Activated CD4-positive, CD25-positive, alpha-beta regulatory T cell (primary cell): ENCODE results near the gene EIF4E2.
"Not testable (repeated sequence)": the region's sequence is repeated elsewhere in the genome, so short reads cannot be mapped to it uniquely, and the experiment has no call there.

ENCODE experiments used
- DNase-seq, 4 experiments: peaks; one replicate each; lab custom pipeline; 2025; lab: John Stamatoyannopoulos, UW

Gene EIF4E2

DNA sequence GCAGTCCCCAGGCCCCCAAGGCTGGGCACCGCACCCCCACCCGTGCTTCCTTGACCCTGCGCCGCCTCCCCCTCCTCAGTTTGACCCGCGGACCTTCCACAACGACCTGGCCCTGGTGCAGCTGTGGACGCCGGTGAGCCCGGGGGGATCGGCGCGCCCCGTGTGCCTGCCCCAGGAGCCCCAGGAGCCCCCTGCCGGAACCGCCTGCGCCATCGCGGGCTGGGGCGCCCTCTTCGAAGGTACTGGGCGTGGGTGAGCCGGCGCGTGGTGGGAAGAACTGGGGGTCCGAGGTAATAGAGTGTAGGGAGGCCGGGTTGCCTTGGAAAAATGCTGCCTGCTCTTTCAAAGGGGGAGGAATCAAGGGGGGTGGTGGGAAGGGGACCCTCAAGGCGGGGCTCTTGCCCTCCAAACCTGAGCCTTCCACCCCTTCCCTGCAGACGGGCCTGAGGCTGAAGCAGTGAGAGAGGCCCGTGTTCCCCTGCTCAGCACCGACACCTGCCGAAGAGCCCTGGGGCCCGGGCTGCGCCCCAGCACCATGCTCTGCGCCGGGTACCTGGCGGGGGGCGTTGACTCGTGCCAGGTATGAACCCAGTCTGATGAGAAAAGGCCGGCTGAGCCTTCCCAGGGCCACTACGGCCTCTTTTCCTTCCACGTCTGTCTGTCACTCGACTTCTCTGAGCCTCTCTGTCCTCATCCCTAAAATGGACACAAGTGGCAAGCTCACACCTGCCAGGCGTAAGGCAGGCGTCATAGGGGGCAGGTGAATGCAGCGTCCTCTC, 27.7 kb upstream of the EIF4E2 start:
- DNase-seq, result no peak

DNA sequence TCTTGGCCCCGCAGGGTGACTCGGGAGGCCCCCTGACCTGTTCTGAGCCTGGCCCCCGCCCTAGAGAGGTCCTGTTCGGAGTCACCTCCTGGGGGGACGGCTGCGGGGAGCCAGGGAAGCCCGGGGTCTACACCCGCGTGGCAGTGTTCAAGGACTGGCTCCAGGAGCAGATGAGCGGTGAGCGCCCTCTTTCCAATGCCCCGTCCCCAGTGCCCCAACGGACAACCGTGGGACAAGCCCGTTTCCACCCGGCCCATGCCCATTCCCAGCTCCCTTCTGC, 27.1 kb upstream of the EIF4E2 start:
- no peak for DNase-seq

DNA sequence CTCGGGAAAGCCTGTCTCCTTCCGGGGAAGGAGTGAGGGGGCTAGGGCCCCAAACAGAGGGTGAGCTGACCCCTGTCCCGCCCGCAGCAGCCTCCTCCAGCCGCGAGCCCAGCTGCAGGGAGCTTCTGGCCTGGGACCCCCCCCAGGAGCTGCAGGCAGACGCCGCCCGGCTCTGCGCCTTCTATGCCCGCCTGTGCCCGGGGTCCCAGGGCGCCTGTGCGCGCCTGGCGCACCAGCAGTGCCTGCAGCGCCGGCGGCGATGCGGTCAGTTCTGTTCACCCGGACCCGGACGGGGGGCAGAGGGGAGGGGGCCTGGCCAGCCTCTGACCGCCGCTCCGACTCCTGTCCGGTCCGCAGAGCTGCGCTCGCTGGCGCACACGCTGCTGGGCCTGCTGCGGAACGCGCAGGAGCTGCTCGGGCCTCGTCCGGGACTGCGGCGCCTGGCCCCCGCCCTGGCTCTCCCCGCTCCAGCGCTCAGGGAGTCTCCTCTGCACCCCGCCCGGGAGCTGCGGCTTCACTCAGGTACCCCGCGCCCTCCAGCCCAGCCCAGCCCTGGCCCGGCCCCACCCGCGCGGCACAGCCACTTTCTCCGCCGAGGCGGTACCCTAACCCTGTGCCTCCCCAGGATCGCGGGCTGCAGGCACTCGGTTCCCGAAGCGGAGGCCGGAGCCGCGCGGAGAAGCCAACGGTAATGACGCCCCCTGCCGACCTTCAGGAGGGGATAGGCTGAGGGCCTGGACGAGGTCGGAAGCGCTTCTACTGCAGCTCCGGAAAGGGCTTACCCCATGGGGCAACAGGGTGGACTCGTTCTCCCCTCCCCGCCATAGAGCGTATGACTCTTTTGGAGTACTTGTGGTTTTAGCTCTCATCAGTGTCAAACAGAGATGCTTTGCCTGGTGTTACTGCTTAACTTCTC, 26.5 kb upstream of the EIF4E2 start:
- DNase-seq, result no peak

DNA sequence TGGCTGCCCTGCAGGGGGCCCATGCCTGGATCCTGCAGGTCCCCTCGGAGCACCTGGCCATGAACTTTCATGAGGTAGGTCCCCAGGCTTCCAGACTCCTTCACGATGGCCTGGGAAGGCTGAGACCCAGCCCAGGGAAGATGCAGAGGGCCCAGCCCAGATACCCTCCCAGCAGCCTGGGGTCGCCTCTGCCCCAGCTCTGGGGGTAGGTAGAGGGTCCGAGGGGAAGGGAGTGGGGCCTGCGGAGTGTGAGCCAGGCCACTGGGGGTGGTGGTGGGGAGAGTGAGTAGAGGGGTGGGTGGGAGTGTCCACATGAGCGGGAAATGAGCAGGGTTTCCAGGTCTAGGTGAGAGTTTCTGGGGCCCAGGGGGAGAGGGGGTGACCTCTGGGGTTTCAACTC, 25.7 kb upstream of the EIF4E2 start:
- no peak for DNase-seq

DNA sequence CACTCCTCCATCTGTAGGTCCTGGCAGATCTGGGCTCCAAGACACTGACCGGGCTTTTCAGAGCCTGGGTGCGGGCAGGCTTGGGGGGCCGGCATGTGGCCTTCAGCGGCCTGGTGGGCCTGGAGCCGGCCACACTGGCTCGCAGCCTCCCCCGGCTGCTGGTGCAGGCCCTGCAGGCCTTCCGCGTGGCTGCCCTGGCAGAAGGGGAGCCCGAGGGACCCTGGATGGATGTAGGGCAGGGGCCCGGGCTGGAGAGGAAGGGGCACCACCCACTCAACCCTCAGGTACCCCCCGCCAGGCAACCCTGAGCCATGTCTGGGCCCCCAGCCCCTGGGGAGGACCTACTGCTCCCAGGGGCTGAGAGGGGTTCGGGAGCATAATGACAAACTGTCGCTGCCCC, 25.3 kb upstream of the EIF4E2 start:
- no peak for DNase-seq

DNA sequence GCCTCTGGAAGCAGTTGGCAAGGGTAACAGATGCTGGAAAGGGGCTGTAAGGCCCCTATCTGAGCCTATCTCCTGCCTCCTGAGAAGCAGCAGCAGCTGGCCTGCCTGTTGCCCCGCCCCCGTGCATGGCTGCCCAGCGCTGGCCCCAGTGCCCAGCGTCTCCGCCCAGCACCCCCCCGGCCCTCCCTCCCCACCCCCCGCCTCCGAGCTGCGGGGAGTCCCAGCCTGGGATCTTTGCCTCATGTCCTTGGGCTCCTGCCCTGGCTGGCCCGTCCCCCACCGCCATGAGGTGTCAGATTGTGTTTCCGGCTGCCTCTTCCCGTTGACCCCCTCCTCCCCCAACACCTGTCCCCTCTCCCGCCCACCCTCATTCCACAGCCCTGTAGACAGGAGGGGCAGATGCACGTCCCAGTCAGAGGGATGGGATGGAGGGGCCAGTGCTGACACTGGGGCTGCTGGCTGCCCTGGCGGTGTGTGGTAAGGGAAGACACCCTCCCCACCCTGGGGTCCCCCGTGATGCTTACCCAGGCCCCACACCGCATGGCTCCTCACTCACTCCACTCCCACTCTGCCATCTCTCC, 24.6 kb upstream of the EIF4E2 start, which contains the start of gene CHRND:
Gene CHRND, plus strand, starts transcription at position 370 of the 581 bp plus-strand sequence. Its CDS starts 56 bp downstream, at position 426.
- DNase-seq, result no peak

DNA sequence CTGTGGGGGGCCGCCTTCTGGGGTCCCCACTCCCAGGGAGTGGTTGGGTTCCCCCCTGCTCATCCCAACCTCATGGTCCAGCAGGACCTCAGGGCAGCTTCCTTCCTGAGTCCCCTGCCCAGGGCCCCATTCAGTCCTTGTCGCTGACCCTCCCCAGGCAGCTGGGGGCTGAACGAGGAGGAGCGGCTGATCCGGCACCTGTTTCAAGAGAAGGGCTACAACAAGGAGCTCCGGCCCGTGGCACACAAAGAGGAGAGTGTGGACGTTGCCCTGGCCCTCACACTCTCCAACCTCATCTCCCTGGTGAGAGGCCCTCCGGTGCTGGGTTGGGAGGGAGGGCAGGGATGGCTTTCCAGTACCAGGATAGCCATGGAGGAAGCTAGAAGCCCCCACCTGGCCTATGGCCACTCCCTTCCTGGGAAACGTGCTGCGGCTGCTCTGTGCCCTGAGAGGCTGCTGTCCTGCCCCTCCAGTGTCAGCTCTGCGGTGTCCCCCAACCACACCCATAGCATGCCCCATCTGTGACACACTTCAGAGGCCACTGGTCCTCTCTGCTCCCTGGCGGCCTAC, 24.0 kb upstream of the EIF4E2 start:
- DNase-seq, result no peak

DNA sequence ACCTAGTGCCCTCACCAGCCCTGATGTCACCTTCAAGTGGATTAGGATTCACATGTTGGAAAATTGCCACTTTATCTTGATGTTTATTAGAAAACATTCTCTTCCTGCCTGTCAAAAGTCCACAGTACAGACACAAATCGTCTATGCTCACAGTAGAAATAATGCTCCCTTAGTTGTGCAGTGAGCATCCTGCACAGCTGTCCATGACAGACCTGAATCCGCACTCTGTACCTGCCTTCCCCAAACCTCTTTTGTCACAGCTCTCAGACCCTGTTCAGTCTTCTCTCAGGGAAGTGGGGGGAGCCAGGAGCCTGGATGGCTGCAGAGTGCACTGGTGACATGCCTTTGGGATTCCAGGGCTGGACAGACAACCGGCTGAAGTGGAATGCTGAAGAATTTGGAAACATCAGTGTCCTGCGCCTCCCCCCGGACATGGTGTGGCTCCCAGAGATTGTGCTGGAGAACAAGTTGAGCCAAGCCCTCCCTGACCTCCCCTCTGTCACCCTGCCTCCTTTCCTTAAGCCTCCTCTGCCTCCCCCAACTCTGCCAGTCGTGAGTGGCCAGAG, 22.5 kb upstream of the EIF4E2 start:
- DNase-seq, result no peak

DNA sequence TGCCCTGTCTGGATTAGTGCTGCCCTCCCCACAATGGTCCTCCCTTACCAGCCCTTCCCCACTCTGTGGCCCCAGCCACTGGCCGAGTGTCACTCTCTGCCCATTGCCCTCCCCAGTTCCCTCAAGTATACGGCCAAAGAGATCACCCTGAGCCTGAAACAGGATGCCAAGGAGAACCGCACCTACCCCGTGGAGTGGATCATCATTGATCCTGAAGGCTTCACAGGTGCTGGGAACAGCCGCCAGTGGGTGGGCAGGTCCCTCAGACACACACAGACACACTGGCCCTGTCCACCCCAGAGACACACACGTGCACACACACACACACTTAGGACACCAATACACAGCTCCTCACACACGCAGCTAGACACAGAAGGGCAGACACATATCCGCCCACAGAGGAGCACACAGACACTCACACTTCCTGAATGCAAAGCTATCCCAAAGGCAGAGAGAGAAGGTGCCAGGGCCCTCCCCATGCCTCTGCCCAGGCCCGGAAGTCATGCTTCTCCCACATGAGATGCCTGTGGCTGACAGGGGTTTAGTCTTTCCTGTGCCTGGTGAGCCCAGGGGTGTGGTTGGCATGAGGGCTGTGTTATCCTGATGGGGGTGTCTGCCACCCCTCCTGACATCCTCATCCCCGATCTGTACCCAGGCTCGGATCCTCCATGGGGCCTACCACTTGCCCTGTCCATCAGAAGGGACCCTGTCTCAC, 21.6 kb upstream of the EIF4E2 start:
- no peak for DNase-seq

DNA sequence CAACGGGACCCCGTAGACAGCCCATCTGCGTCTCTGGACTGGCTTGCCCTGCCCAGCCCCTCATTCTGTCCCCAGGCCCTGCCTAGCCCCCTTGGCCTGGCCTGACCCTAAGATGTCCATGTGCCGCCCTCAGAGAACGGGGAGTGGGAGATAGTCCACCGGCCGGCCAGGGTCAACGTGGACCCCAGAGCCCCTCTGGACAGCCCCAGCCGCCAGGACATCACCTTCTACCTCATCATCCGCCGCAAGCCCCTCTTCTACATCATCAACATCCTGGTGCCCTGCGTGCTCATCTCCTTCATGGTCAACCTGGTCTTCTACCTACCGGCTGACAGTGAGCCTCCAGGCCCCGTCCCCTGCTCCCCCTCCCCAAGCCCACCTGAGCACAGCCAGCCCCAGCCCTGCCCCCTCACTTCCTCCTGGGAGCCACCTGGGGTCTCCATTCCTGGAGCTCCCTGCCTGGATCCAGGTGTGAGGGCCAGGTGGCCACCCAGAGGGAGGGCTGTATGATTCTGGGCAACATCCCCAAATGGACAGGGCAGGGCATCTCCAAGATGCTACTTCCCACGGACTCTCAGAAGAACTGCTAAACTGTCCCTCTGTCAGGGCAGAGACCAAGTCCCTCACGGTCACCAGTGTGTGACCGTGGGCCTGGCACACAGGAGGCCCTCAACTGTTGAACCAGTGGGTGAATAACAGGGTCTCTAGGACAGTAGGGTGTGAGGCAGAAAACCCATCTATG, 20.5 kb upstream of the EIF4E2 start:
- DNase-seq, result no peak

DNA sequence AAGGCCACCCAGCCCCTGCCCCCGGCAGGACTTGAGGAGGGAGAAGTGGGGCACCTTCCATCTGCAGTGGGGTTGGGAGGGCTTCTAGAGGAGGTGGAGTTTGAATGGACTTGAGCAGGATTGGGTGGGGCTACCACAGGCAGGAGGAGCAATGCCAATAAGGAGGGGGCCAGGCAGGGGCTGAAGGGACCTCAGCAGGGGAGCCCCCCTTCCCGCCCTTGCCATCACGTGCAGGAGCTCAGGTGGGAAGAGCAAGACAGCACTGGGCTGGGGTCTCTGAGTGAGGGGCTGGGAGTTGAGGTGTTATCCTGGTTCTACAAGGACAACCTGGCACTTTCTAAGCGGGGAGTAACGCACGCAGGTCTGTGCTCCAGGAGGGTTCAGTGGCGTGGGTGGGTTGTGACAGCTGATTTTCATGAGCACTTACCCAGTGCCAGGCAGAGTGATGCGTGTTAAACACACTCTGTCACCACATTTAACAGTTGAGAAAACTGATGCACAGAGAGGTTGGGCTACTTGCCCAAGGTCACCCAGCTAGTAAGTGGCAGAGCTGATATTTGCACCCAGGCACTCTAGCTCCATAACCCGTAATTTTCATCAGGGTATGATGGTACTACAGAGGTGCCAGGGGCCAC, 19.7 kb upstream of the EIF4E2 start:
- DNase-seq, result no peak

DNA sequence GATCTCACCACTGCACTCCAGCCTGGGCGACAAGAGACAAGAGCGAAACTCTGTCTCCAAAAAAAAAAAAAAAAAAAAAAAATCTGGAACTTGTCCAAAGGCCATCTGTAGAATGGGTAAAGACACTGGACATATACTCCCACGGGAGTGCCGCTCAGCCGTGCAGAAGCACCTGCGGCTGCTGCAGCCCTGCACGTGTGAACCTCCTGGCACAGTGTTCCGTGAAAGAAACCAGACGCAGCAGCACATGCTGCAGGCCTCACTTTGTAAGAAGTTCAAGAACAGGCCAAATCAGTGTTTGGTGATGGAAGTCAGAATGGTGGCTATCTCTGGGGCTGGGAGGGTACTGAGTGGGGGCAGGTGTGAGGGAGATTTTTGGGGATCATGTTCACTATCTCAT, 18.1 kb upstream of the EIF4E2 start:
- DNase-seq, result no peak

DNA sequence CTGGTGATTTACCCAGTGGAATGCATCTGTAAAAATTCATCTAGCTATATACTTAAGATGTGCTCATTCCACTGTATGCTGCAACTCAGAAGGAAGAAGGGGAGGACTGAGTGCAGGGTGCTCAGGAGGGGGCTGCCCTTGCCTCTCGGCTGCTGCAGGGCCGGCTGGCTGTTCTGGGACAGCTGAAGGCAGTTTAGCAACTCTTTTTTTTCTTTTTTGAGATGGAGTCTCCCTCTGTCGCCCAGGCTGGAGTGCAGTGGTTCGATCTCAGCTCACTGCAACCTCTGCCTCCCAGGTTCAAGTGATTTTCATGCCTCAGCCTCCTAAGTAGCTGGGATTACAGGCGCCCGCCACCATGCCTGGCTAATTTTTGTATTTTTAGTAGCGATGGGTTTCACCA, 17.7 kb upstream of the EIF4E2 start:
- not testable (repeated sequence) for DNase-seq

DNA sequence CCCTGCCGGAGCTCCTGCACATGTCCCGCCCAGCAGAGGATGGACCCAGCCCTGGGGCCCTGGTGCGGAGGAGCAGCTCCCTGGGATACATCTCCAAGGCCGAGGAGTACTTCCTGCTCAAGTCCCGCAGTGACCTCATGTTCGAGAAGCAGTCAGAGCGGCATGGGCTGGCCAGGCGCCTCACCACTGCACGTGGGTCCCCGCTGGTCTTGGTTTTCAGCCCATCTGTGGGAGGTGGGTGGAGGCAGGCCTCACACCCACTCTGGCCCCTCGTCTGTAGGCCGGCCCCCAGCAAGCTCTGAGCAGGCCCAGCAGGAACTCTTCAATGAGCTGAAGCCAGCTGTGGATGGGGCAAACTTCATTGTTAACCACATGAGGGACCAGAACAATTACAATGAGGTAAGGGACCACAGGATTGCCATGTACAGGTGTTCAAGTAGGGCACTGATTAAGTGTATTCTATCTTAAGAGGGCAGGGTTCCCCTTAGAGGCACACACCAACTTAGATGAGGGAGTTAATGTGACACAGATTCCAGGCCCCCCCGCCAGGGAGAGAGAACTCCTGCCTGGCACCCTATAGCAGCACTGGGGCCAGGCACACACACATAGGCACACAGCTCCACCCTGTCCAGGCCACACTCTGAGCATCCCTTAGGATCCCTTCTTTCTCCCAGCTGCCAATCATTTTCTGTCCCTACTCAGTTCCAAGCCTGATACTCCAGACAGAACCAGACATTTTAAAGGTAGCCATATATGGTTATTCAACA, 16.4 kb upstream of the EIF4E2 start:
- DNase-seq, result no peak

DNA sequence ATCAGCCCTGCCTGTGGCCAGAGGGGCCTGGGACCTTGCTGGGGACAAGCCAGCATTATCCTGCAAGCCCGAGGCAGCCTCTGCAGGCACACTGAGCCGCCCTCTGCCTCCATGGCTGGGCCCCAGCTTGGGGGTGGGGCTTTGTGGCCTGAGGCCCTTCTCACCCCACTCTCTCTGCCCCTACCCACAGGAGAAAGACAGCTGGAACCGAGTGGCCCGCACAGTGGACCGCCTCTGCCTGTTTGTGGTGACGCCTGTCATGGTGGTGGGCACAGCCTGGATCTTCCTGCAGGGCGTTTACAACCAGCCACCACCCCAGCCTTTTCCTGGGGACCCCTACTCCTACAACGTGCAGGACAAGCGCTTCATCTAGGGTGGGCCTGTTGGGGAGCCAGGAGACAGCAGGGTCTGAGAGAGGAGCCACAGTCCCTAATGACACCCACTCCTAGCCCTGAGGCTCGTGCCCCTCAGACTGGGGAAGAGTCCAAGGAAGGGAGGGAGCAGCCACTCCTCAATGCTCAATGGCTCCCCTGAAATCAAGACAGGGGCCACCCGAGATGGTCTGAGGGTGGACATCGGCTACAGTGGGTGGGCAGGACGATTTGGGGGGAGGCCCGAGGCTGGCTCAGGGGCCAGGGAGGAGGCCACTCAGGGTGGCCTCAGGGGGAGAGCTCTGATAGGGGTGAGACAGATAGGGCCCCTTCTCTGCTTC, 15.4 kb upstream of the EIF4E2 start:
- no peak for DNase-seq

DNA sequence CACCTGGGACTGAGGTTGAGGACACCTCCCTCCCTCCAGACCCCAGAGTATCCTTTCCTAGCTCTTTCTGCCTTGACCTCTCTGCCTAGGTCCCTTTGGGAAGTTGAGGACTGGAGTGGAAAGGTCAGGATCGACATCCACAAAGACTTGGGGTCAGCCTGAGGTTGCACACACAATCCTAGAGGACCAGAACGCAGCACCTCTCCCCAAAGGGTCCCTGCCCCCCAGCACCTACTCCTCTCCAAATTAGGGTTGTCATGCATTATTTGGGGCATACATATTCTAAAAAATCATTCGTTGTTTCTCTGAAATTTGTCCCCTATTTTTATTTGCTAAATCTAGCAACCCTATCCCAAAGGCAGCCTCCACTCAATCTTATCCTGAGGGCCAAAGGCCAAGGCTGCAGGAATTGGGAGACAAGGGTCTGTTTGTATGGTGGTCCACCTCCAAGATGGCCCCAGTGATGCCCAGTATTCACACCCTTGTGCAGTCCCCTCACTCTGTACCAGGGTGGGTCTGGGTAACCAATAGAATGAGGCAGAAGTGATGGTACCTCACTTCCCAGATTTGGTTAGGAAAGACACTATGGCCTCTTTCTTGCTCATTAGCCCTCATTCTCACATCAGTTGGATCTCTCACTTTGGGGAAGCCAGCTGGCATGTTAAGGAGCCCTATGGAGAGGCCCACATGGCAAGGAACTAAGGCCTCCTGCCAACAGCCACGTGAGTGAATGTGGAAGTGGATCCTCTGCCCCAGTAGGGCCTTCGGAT, 14.5 kb upstream of the EIF4E2 start:
- no peak for DNase-seq

DNA sequence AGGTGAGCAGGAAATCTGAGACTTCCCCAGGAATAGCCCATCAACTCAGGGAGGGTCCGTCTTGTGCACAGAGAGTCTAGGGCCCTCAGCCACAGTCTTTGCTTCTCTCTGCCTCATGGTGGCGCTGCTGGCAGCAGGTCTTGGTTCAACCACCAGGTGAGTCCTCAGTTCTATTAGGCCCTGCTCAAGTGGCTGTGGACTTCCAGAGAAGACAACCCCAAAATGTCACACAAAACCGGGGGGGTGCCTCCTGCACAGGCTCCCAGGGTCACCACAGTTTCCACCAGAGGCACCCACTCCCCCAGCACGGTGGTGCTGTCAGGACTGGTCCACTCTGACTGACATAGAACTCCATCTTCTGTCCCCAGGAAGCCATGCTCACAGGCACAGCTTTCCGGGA, 13.4 kb upstream of the EIF4E2 start:
- DNase-seq, result no peak

DNA sequence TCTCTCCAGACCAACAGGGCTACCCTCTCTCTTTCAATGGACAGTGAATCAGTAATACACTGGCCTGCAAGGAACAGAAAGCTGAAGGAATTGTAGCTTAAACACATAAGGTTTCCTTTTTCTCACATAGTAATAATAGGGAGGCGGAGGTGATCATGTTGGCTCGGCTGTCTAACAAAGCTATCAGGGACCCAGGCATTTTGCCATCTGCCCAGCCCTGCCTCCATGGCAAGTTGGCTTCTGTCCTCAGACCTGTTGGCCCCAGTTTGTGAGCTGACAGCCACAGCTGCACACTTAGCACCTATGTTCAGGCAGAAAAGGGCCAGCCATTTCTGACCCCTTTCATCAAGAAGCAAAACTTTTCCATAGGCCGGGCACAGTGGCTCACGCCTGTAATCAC, 13.0 kb upstream of the EIF4E2 start:
- no peak for DNase-seq
